Measurements from ENCODE around the gene IQSEC1. TPM values are rescaled to one million over a fixed set of nuclear protein-coding genes. Genes with fewer than 3 reads are reported as not detected.

Gene IQSEC1
- total and polyA plus RNA-seq, 2 experiments from 2014 or later: 8.0 to 51.9 TPM

GRCh38 chr3:13081603-13082360 lies 8.6 kb upstream of the IQSEC1 start:
- H3K9me2 ChIP-seq (ENCODE audit: insufficient read depth): no peaks in the 10 kb centered on the region
- H3K27me3 ChIP-seq (ENCODE audit: insufficient read depth): no peaks in the 10 kb centered on the region
- no peak for ATAC-seq
- H3K27ac ChIP-seq (ENCODE audit: low read depth): no peak overlapping the region
- DNase-seq (ENCODE audit: low spot score): no peak
- no peak overlapping the region for H3K27ac Mint-ChIP-seq
- no peak for TF ChIP-seq POLR2AphosphoS5 (IDR thresholded peaks at IDR 0.05; ENCODE audit: low read depth)
- TF ChIP-seq NANOG (IDR thresholded peaks at IDR 0.05; ENCODE audit: borderline replicate concordance): no peak
- TF ChIP-seq CREB1 (CRISPR knock-in tag; IDR thresholded peaks at IDR 0.05; ENCODE audit: low read depth): no peak
- no peak for TF ChIP-seq STAT1 (IDR thresholded peaks at IDR 0.05; ENCODE audit: unreplicated experiment)
- no peak overlapping the region for H3K4me2 ChIP-seq
- H3K9me3 Mint-ChIP-seq: no peaks in the 10 kb centered on the region
- no peaks in the 10 kb centered on the region for H3F3A ChIP-seq (replicated peaks; ENCODE audit: low read depth)
- peaks cover 15% of the 10 kb centered on the region for H3K4me1 Mint-ChIP-seq
- H3K36me3 ChIP-seq (ENCODE audit: insufficient read depth): no peaks in the 10 kb centered on the region
- no peaks in the 10 kb centered on the region for H3K79me2 ChIP-seq (replicated peaks; ENCODE audit: insufficient read depth)
- H2AFZ ChIP-seq: no peak overlapping the region
- no peaks in the 10 kb centered on the region for H4K20me1 ChIP-seq (replicated peaks; ENCODE audit: insufficient read depth)
- no peaks in the 10 kb centered on the region for H3K4me1 ChIP-seq (ENCODE audit: insufficient read depth)
- H3K4me3 Mint-ChIP-seq: no peak overlapping the region
- no peak overlapping the region for H3K4me3 ChIP-seq
- no peaks in the 10 kb centered on the region for H3K36me3 Mint-ChIP-seq (ENCODE audit: low read depth)
- peaks cover 6% of the 10 kb centered on the region for H3K27me3 Mint-ChIP-seq (ENCODE audit: insufficient read depth, low read depth, poor library complexity)

- Mint-ChIP-seq H3K27me3 (ENCODE audit: insufficient read depth, low read depth, poor library complexity) (peaks cover 8% of the 10 kb centered on the region), H3K9me3 (no peaks in the 10 kb centered on the region), H3K4me1 (peaks cover 15% of the 10 kb centered on the region), H3K36me3 (ENCODE audit: low read depth) (no peaks in the 10 kb centered on the region; the same call in 2 of the 3 replicates), H3K4me3 (no peak overlapping the region), H3K27ac (no peak overlapping the region)
- H3K27me3 ChIP-seq (ENCODE audit: insufficient read depth): no peaks in the 10 kb centered on the region
- TF ChIP-seq CREB1 (CRISPR knock-in tag; IDR thresholded peaks at IDR 0.05; ENCODE audit: low read depth) (no peak), POLR2AphosphoS5 (IDR thresholded peaks at IDR 0.05; ENCODE audit: low read depth) (no peak), ZNF331 (CRISPR knock-in tag; IDR thresholded peaks at IDR 0.05; ENCODE audit: low read depth) (no peak), REST (IDR thresholded peaks at IDR 0.05; ENCODE audit: unreplicated experiment) (no peak), JUNB (IDR thresholded peaks at IDR 0.05; ENCODE audit: unreplicated experiment) (no peak), ETS1 (IDR thresholded peaks at IDR 0.05) (no peak), ZNF462 (CRISPR knock-in tag; IDR thresholded peaks at IDR 0.05) (no peak), EZH2 (IDR thresholded peaks at IDR 0.05; ENCODE audit: low read depth, unreplicated experiment) (no peak), ZNF114 (CRISPR knock-in tag; IDR thresholded peaks at IDR 0.05) (no peak), STAT1 (IDR thresholded peaks at IDR 0.05; ENCODE audit: unreplicated experiment) (no peak)
- no peak overlapping the region for H2AFZ ChIP-seq
- no peaks in the 10 kb centered on the region for H3K9me2 ChIP-seq (ENCODE audit: insufficient read depth)
- H3K4me2 ChIP-seq: no peak overlapping the region
- H3K79me2 ChIP-seq (replicated peaks; ENCODE audit: insufficient read depth): no peaks in the 10 kb centered on the region
- ATAC-seq (peak; percentile 18; the same call in 1 of the 3 replicates), DNase-seq (ENCODE audit: low spot score) (no peak)
- H3K4me1 ChIP-seq (ENCODE audit: insufficient read depth): no peaks in the 10 kb centered on the region
- no peaks in the 10 kb centered on the region for H3K36me3 ChIP-seq (ENCODE audit: insufficient read depth)
- no peak overlapping the region for H3K27ac ChIP-seq (ENCODE audit: low read depth)
- H3K4me3 ChIP-seq: no peak overlapping the region
- H3F3A ChIP-seq (replicated peaks; ENCODE audit: low read depth): no peaks in the 10 kb centered on the region
- H4K20me1 ChIP-seq (replicated peaks; ENCODE audit: insufficient read depth): no peaks in the 10 kb centered on the region
Observed at GRCh38 chr3:13080591-13080990, 7.4 kb upstream of the IQSEC1 start.
